CD14-positive monocyte (primary cell): ENCODE measurements around the gene AOX1. TPM values are rescaled to one million over a fixed set of nuclear protein-coding genes. Genes with fewer than 3 reads are reported as not detected.

Source experiments
- DNase-seq, 3 donors: peaks; one replicate each; pipeline ENCODE4 v3.0.0-alpha.2; 2011 to 2022
- H2AFZ ChIP-seq: 2 replicates; pipeline ENCODE4 v1.6.0; 2012; ENCODE audit warnings: mild to moderate bottlenecking, low read depth, low read length, inconsistent platforms; ENCODE audit not compliant: insufficient read depth, poor library complexity, severe bottlenecking
- H3K27ac ChIP-seq, 2 donors: 1 replicate in 1 of 2; 2 replicates in 1 of 2; pipeline ENCODE4 v1.5.1; 2012 to 2013; ENCODE audit warnings: low read length in 2 of 2, control low read depth in 1 of 2, inconsistent platforms in 1 of 2, low read depth in 1 of 2, mild to moderate bottlenecking in 1 of 2
- H3K27me3 ChIP-seq, 2 donors: one replicate each; pipeline versions ENCODE4 v1.6.0 to v1.6.1; 2011 to 2013; ENCODE audit warnings: low read length in 2 of 2; ENCODE audit not compliant: control insufficient read depth in 2 of 2, insufficient read depth in 2 of 2
- H3K36me3 ChIP-seq, 2 donors: replicated peaks in 1 of 2; 1 replicate in 1 of 2; 2 replicates in 1 of 2; pipeline versions ENCODE4 v1.5.1 to v1.6.1; 2012 to 2013; ENCODE audit warnings: low read length in 2 of 2, control low read depth in 1 of 2, inconsistent platforms in 1 of 2, mild to moderate bottlenecking in 1 of 2; ENCODE audit not compliant: insufficient read depth in 2 of 2, control insufficient read depth in 1 of 2
- H3K4me1 ChIP-seq, 2 donors: 1 replicate in 1 of 2; 2 replicates in 1 of 2; pipeline versions ENCODE4 v1.5.1 to v1.6.1; 2012 to 2013; ENCODE audit warnings: low read length in 2 of 2, control low read depth in 1 of 2, inconsistent platforms in 1 of 2, mild to moderate bottlenecking in 1 of 2, moderate library complexity in 1 of 2; ENCODE audit not compliant: insufficient read depth in 2 of 2, control insufficient read depth in 1 of 2
- H3K4me2 ChIP-seq: replicated peaks from 2 replicates; pipeline ENCODE3; 2012; ENCODE audit warnings: low read length, moderate library complexity, mild to moderate bottlenecking; ENCODE audit not compliant: poor library complexity, severe bottlenecking; ENCODE audit errors: extremely low read depth
- H3K4me3 ChIP-seq, 3 experiments: fragments of 200-600 bp in 1 of 3; sonication (generic) in 1 of 3; replicated peaks in 1 of 3; 1 replicate in 2 of 3; 2 replicates in 1 of 3; pipeline ENCODE4 v1.5.1; 2011 to 2013; ENCODE audit warnings: low read length in 3 of 3, mild to moderate bottlenecking in 3 of 3, control low read depth in 2 of 3, low read depth in 2 of 3, inconsistent platforms in 1 of 3, moderate library complexity in 1 of 3
- H3K79me2 ChIP-seq: 2 replicates; pipeline ENCODE4 v1.6.0; 2012; ENCODE audit warnings: mild to moderate bottlenecking, control low read depth, inconsistent platforms, low read length, moderate library complexity; ENCODE audit not compliant: insufficient read depth
- H3K9ac ChIP-seq: 2 replicates; pipeline ENCODE4 v1.6.0; 2017; ENCODE audit warnings: low read length, mild to moderate bottlenecking; ENCODE audit not compliant: insufficient read depth, poor library complexity, severe bottlenecking
- H3K9me3 ChIP-seq, 2 donors: replicated peaks in 1 of 2; 1 replicate in 1 of 2; 2 replicates in 1 of 2; pipeline versions ENCODE4 v1.5.1 to v1.6.1; 2012 to 2013; ENCODE audit warnings: low read length in 2 of 2, control low read depth in 1 of 2; ENCODE audit not compliant: control insufficient read depth in 1 of 2, insufficient read depth in 1 of 2
- H4K20me1 ChIP-seq: 2 replicates; pipeline ENCODE4 v1.6.0; 2012; ENCODE audit warnings: mild to moderate bottlenecking, low read length, control low read depth, moderate library complexity; ENCODE audit not compliant: insufficient read depth
- H3K27ac Mint-ChIP-seq, 7 donors: one replicate each; pipeline ENCODE4 v1.8.0; 2020; ENCODE audit warnings: mild to moderate bottlenecking in 7 of 7, mixed read lengths in 7 of 7, moderate library complexity in 6 of 7, inconsistent platforms in 2 of 7
- H3K27me3 Mint-ChIP-seq, 3 donors: one replicate each; pipeline ENCODE4 v1.8.0; 2021 to 2022; ENCODE audit warnings: low read depth in 3 of 3, mild to moderate bottlenecking in 3 of 3, mixed read lengths in 3 of 3, moderate library complexity in 3 of 3, inconsistent platforms in 1 of 3
- H3K36me3 Mint-ChIP-seq, 2 donors: one replicate each; pipeline ENCODE4 v1.8.0; 2020; ENCODE audit warnings: mixed read lengths in 2 of 2, inconsistent platforms in 1 of 2, mild to moderate bottlenecking in 1 of 2
- H3K4me1 Mint-ChIP-seq: one replicate; pipeline ENCODE4 v1.8.0; 2020; ENCODE audit warnings: mild to moderate bottlenecking, mixed read lengths
- H3K4me3 Mint-ChIP-seq, 2 donors: one replicate each; pipeline ENCODE4 v1.8.0; 2020; ENCODE audit warnings: mild to moderate bottlenecking in 2 of 2, mixed read lengths in 2 of 2, moderate library complexity in 1 of 2
- H3K9me3 Mint-ChIP-seq, 7 donors: one replicate each; pipeline ENCODE4 v1.8.0; 2020 to 2022; ENCODE audit warnings: mixed read lengths in 7 of 7, mild to moderate bottlenecking in 6 of 7, moderate library complexity in 6 of 7, inconsistent platforms in 2 of 7
- WGBS: methylation state at CpG from one replicate; pipeline ENCODE4 v1.1.5; 2013; ENCODE audit warnings: missing lambda C conversion rate; ENCODE audit not compliant: insufficient coverage; 5-methylcytosine and 5-hydroxymethylcytosine counted together
- intact Hi-C, 2 donors: fragments of 100-400 bp; cut with micrococcal nuclease; formaldehyde crosslinking; loops; one replicate each; pipeline versions ENCODE4 v1.15.0 to v1.15.1; 2023
- polyA plus RNA-seq, 3 donors: library from polyadenylated mRNA; depleted of rRNA in 1 of 3; unstranded in 2 of 3; stranded (reverse) in 1 of 3; fragments of 300-500 nt in 2 of 3; fragments of >200 nt in 1 of 3; fragmentation: Illumina TruSeq in 2 of 3; gene quantifications; 1 replicate in 2 of 3; 2 replicates in 1 of 3; pipeline ENCODE4 v1.2.3, GENCODE V29; 2012 to 2021
- TF ChIP-seq, protein P1 (sequence below): fragments of 200-600 bp; IDR thresholded peaks from one replicate; pipeline ENCODE4 v1.8.0; 2022; ENCODE audit warnings: antibody characterized with exemption, mild to moderate bottlenecking

Gene AOX1
- polyA plus RNA-seq, 3 donors: 0.16 TPM; not detected in 2

DNA sequence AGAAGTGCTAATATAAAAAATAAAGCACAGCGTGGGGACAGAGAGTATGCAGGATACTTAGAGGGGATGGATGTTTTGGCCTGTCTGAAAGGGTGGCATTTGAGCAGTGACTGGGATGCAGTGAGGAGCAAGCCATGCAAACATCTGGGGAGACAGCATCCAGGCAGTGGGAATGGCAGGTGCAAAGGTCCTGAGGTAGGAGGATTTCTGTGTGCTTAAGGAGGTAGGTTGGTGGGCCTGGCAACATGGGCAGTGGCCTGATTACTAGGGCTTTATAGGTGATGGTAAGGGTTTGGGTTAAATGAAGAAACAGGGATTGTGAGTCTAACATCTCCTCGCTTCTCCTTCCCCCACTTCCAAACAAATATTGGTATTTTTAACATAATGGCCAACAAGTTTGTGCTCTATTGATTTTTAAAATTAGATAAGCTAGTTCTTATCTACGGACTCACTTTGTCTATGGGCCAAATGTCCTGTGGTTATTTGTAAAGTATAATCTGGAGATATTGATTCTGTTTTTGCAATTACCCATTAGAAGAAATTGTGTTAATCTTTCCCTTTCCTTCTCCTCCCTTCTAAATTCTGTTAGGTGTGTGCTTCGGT lies 2.4 kb downstream of the AOX1 start:
- H3K9me3 Mint-ChIP-seq: peaks cover 0 to 2% (median 0%) of the 10 kb centered on the region in 7 donors
- Histone ChIP-seq H3K4me3 (no peak overlapping the region), H3K9ac (no peak overlapping the region), H3K4me1 (peaks cover 12 to 14% of the 10 kb centered on the region in 2 donors), H2AFZ (no peak overlapping the region), H3K27me3 (peaks cover 0 to 10% of the 10 kb centered on the region in 2 donors), H3K36me3 (no peaks in the 10 kb centered on the region), H3K4me2 (no peak overlapping the region), H3K9me3 (no peaks in the 10 kb centered on the region), H4K20me1 (no peaks in the 10 kb centered on the region), H3K79me2 (no peaks in the 10 kb centered on the region), H3K27ac (no peak overlapping the region)
- DNase-seq: no peak
- WGBS: 87% methylated on average over 1 of the region's 4 CpGs
- H3K27ac Mint-ChIP-seq: no peak overlapping the region
- peaks cover 11 to 14% of the 10 kb centered on the region in 2 donors for H3K36me3 Mint-ChIP-seq
- H3K27me3 Mint-ChIP-seq: peaks cover 0 to 19% (median 8%) of the 10 kb centered on the region in 3 donors
- peaks cover 12% of the 10 kb centered on the region for H3K4me1 Mint-ChIP-seq
- H3K4me3 Mint-ChIP-seq: no peak overlapping the region
- intact Hi-C loops: loop anchor here in 1 of 2 donors (5.0 kb wide), 1 partner anchor 109 kb away; no protein-coding TSS in a partner anchor
- TF ChIP-seq, protein P1, sequence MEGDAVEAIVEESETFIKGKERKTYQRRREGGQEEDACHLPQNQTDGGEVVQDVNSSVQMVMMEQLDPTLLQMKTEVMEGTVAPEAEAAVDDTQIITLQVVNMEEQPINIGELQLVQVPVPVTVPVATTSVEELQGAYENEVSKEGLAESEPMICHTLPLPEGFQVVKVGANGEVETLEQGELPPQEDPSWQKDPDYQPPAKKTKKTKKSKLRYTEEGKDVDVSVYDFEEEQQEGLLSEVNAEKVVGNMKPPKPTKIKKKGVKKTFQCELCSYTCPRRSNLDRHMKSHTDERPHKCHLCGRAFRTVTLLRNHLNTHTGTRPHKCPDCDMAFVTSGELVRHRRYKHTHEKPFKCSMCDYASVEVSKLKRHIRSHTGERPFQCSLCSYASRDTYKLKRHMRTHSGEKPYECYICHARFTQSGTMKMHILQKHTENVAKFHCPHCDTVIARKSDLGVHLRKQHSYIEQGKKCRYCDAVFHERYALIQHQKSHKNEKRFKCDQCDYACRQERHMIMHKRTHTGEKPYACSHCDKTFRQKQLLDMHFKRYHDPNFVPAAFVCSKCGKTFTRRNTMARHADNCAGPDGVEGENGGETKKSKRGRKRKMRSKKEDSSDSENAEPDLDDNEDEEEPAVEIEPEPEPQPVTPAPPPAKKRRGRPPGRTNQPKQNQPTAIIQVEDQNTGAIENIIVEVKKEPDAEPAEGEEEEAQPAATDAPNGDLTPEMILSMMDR: no peak

DNA sequence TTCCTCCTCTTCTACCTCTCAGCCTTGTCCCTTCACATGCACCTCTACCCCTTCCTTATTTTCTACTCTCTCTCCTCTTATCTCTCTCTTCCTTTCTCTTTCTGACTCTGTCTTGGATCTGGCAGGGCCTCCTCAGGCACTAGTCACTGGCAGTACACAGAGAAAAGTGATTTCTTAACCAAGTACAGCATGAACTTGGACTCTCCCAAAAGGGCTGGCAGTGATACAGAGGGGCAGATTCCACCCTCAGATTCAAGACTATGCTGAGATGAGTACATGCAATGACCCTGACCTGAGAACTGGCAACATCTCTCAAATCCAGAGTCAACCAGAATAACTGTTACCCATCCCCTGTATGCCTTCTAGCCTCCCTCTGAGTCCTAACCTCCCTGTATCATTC lies 4.3 kb downstream of the AOX1 start:
- Mint-ChIP-seq H3K4me1 (peaks cover 10% of the 10 kb centered on the region), H3K27ac (peak overlapping the region in 1 of 7 donors; percentile 32), H3K4me3 (no peak overlapping the region), H3K9me3 (peaks cover 0 to 2% (median 0%) of the 10 kb centered on the region in 7 donors), H3K27me3 (peaks cover 0 to 19% (median 8%) of the 10 kb centered on the region in 3 donors), H3K36me3 (no peaks in the 10 kb centered on the region)
- TF ChIP-seq, protein P1: no peak
- no peaks in the 10 kb centered on the region for H3K79me2 ChIP-seq
- H2AFZ ChIP-seq: no peak overlapping the region
- no peak for DNase-seq
- no peaks in the 10 kb centered on the region for H4K20me1 ChIP-seq
- H3K9ac ChIP-seq: no peak overlapping the region
- H3K4me3 ChIP-seq: no peak overlapping the region
- H3K9me3 ChIP-seq: no peaks in the 10 kb centered on the region
- H3K27ac ChIP-seq: no peak overlapping the region
- H3K4me2 ChIP-seq: no peak overlapping the region
- intact Hi-C loops: no loop called here
- H3K27me3 ChIP-seq: peaks cover 0 to 10% of the 10 kb centered on the region in 2 donors
- no peaks in the 10 kb centered on the region for H3K36me3 ChIP-seq
- H3K4me1 ChIP-seq: peaks cover 12 to 14% of the 10 kb centered on the region in 2 donors
